NCI-H2196 (cell line): ENCODE results near the gene CYP2W1.

Experiments
- DNase-seq: peaks from one replicate; lab custom pipeline; 2025; ENCODE audit not compliant: unreplicated experiment; lab: John Stamatoyannopoulos, UW

CYP2W1 gene

DNA sequence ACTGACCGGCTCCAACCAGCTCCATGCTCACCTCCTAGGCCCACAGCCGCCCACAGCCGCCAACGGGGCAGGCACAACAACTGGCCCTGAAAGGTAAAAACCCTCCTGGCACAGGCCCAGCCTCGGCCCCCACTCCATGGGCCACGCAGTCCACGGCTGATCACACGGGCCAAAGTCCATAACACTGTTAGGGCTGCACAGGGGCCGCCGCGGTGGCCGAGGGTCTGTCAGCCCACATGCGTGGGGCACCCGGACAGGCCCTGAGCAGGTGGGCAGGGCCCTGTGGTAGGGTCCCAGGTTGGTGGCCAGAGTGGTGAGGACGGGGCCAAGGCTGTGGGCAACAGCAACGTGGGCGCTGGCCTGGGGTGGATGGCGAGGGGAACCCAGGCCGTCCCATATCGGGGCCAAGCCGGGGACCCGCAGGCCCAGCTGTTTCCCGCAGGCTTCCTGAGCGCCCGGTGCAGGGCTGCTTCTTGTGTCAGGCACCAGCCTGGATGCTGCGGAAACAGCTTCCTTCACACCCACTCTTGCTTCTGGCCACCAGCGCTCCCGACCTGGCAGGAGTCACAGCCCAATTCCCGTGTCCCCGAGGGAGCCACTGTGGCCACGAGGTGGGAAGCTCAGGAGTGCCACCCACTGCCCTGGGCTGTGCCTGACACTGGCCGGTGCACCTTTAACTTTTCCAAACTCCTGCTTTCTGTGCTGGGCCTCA lies 29.2 kb downstream of the CYP2W1 start:
- DNase-seq: no peak

DNA sequence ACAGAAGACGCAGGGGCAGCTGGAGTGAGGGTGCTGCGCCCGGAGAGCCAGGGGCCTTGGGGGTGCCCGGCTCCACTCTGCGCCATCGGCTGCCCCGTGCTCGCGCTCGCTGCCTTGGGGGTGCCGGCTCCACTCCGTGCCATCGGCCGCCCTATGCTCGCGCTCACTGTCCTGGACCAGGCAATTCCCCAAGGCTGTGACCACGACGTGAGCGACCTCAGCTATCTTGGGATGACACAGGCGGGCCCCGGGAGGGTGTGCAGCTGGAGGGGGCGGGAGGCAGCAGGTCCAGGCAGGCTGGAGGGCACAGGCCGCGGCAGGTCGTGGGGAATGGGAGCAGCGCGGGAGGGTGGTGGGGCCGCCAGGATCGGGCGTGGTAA lies 29.7 kb downstream of the CYP2W1 start:
- no peak for DNase-seq

DNA sequence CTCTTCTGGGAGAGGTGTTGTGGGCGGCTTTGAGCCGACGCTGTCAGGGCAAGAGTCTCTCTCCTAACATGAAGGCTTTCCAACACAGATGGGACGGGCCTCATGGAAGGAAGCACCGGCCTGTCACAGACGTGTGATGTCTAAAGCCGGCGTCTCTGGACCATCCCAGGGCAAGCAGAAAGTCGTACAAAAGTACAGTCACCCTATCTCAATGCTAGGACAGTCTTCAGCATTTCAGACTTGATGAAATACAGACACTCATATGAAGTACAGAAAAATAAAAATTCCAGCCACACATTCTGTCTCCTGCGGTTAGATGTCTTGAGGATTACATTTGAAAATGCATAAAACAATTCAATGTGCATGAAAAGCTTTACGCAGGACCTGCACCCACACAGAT lies 30.6 kb downstream of the CYP2W1 start:
- no peak for DNase-seq

DNA sequence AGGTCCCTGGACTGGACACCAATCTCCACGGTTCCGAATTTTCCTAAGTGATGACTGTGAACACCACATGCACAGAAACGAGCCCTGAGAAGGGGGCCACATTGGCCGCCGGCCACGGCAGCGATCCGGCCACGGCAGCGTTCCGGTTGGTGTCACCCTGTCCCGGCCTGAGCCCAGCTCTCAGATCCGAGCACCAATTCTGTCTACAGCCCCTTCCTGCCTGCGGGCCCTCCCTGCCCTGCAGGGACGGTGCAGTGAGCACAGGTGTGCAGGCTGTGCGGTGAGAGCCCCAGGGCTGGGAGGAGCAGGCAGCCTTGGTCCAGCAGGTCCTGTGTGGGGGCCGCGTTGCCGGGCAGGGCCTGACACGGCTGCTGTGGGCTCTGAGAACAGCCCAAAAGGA lies 31.7 kb downstream of the CYP2W1 start:
- DNase-seq: no peak

DNA sequence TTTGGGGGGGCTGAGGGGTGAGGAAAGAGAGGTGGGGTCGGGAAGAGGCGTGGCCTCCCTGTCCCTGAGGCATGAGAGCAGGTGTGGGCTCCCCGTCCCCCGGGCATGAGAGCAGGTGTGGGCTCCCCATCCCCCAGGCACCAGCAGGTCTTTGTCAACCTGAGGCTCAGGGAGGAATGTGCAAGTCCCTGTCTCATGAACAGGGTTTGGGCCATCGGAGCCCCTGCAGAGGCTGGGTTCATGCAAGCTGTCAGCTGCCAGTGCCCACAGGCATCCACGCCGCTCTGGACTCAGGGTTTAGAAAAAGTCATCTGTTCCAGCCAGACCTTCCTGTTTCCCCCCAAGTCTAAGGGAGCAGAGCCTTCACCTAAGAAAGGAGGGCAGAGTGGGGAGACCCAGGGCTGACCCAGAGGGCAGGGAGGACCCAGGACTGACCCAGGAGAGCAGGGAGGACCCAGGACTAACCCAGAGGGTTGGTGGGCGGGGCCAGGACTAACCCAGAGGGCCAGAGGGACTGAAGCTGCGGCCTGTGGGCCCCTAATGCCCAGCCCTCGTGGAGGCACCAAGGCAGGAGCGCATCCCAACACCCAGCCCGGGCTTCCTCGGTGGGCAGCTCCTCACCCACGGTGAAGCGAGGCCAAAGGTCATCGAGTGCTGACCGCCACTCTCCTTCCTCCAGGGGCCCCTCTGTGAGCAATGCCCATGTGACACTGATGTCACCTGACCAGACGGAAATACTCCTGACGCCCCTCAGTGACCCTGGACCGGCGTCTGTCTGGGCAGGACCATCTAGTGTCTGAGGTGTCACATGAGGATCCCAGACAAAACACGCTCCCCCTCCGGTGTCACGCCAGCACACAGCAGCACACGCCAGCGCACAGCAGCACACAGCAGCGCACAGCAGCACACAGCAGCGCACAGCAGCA lies 32.5 kb downstream of the CYP2W1 start:
- no peak for DNase-seq

DNA sequence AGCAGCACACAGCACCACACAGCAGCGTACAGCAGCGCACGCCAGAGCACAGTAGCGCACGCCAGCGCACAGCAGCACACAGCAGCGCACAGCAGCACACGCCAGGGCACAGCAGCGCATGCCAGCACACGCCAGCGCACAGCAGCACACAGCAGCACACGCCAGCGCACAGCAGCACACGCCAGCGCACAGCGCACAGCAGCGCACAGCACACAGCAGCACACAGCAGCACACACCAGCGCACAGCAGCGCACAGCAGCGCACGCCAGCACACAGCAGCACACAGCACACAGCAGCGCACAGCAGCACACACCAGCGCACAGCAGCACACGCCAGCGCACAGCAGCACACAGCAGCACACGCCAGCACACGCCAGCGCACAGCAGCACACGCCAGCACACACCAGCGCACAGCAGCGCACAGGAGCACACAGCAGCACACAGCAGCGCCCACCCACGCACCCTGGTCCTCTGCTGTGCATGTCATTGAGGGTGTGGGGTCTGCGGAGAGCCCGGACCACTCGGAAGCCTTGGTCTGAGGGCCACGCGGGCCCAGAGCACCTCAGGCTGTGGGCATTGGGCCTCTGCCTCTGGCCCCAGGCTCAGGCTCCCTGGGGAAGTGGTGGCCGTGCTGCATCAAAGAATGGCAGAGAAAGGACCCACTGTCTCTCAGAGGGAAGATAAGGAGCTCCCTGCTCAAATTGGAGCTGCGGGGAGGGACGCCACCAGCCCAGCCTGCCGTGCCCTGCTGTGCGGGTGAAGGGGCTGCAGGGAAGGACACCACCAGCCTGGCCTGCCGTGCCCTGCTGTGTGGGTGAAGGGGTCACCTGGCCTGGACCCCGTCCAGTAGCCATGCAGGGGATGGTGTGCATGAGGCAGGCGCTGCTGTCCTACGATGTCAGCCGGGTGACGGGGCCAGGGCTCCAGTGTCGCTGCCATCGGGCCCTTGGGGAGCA lies 33.9 kb downstream of the CYP2W1 start:
- DNase-seq: no peak

DNA sequence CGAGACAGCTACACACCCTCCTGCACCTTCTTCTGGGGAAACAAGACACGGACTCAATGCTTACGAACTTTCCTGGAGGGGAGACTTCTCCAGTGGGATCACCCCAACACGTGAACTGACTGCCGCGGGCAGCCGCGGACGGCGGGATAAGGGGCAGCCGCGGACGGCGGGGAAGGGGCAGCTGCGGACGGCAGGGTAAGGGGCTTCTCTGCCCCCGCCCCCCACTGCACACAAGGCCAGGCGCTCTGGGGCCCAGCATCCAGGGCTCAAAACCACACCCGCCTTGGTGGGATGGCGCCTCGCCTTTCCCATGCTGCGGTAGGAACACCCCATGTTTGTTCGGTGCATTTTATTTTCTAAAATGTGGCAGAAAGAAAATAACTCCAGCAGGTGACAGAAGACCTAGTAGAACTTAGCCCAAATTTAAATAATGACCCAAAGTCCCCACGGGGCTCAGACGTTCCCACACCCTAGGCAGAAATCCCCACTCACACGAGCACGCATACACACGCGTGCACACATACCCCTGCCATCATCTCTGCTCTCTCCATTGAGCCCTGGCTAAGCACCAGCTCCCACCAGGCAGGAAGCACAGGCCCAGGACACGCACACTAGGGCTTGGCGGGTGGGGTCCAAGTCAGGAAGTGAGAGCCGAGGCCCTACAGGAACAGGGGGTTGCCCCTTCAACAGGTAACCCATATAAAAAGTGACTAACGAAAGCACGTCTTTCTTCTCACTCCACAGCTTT lies 34.8 kb downstream of the CYP2W1 start:
- no peak for DNase-seq

DNA sequence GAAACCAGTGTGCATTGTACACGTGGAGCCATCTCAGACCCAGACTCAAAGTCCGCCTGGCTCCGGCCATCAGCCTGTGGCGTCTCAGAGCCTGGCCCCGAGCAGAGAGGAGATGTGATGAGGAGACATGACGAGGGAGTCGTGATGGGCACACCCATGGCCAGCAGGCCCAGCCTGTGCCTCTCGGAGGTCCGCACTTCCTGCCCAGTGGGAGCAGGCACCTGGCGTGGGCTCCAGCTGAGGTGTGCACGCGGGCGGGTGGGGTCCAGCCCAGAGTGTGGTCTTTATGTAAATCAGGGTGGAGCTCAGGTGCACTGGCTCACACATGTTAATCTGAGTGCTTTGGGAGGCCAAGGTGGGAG lies 35.3 kb downstream of the CYP2W1 start:
- DNase-seq: no peak

DNA sequence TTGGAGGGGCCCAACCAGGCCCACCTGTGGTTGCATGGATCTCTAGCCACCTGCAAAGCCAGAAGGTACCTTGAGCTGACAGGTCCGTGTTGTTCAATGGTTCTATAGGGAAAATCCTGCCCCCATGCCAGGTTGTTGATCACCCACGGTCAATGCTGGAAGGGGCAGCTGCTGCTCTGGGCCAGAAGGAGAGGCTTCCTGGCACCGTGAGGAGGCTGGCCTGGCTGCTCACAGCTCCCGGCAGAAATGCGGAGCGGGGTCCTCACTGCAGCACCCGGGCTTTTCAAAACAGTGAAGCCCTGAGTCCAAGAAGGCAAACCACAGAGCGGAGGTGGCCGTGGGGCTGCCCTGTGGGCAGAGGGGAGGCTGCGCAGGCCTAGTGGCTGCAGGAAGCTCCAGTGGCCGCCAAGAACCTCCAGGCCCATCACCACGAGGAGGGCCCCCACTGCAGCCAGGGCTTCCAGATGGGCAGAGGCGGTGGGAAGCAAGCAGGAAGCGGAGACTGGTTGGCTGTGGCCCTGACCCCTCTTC lies 36.3 kb downstream of the CYP2W1 start:
- no peak for DNase-seq

DNA sequence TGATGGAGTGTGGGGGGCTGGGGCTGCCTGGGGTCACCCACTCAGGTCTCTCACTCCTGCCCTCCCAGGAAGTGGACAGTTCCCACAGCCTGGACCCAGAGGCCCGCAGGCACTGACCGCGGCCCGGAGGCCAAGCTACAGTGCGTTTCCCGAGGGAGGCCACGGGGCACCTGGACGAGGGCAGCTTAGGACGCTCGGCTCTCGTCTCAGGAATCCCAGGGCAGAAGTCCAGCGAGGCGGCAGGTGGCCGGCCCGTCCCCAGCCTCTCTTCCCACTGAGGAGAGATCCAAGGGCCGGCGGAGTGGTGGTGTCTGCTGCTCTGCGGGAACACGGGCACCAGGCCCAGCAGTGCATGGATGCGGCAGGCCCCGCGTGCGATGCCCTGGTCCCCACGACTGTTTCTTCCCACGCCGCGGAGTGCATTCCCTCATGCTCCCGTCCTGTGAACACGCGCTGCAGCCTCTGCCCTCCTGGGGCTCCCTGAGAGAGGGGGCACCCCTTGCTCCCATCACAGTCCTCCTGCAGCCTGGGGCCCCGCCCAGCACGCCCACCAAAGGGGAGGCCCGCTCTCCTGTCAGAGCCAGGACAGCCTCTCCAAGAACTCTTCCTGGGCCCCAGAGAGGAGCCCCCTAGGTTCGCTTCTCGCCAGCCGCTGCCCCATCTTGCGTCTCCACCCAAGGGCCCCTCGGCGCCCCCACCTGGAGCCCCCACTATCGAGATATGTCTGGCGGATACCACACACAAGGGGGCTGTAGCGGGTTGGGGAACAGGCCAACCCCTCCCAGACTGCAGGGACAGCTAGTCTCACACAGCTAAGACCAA lies 37.0 kb downstream of the CYP2W1 start:
- DNase-seq: no peak

DNA sequence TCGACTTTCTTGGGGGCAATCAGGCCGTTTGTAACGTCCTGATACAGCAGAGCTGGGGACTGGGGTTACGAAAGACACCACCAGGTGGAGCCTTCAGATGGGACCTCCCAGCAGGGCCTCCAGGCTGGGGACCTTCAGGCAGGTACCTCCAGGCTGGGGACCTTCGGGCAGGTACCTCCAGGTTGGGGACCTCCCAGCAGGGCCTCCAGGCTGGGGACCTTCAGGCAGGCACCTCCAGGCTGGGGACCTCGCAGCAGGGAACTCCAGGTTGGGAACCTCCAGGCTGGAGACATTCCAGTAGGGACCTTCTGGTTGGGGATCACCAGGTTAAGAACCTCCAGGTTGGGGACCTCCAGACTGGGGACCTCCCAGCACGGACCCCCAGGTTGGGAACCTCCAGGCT lies 37.9 kb downstream of the CYP2W1 start:
- DNase-seq: no peak

DNA sequence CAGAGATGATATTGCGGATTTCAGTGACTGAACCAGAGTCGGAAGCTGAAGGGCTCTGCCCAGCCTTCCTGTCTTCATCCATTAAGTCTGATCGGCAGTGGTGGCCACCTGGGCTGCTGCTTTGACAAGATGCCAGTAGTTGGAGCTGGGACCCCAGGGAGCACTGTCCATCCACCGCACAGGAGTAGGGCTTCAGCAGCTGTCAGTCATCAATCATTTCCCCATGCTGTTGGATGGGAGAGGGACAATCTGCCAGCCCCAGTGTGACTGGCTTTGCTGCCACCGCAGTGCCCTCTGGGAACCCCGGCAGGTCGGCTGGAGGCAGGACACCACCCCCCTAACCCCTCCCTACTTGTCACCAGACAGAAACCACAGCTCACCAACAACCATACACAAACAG lies 38.4 kb downstream of the CYP2W1 start:
- DNase-seq: no peak

DNA sequence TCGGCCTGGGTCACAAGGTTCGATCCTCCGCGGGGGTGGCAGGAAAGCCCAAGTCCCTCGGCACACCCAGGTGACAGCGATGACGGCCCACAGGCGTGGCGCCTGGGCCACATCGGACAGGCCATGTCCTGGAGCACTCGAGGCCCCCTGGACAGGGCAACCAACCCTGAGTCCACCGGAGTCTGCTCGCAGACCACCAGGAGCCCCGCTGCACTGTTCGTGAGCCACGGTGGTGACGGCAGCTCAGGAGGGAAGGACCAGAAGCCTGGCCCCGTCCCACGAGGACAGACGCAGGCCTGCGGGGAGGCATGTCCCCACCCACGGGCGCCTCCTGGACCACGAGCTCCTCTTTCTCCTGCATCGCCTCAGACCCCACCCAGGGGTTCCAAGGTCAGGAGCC lies 39.0 kb downstream of the CYP2W1 start:
- DNase-seq: no peak

DNA sequence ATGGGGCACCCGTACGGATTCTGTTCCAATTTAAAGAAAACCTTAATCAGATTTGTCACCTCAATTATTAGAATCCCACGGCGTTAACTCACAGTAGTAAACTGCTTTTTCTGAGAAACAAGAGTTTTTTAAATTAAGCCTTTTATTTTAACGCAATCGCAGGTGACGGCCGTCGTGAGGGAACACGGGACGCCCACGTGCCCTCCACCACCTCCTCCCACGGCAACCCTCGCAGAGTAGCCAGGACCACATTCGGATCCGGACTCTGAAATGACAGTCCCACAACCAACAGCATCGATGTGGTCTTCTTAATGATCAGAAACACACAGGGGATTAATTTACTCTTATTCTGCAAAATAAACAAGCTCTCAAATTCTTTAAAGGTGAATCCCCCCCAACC lies 39.4 kb downstream of the CYP2W1 start:
- DNase-seq: no peak

DNA sequence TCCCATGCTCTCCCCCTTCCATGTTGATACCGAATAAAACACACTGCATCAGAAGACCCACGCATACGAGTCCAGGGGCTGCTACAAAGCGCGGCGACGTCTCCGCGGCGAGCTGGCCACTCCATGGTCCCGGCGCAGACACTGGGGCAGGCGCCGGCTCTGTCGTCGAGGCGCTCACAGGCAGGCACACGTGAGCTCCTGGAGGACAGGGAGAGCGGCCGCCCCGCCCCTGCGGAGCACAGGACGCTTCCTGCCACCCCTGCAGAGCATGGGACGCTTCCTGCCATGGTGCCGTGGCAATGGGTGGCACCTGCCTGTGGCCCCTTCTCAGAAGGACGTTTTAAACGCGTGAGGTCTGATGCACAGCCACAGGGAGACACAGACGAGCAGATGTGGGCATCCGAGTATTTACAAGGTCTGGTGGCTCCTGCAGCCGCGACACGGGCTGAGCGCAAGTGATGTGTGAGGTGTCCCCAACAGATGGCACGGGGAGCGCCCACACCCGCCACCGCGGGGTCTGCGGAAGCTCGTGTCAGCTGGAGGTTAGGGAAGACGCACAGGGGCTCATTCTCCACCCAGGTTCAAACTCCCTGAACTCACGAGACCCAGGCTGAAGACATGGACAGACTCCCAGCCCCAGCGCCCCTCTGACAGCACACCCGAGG lies 40.0 kb downstream of the CYP2W1 start:
- no peak for DNase-seq

DNA sequence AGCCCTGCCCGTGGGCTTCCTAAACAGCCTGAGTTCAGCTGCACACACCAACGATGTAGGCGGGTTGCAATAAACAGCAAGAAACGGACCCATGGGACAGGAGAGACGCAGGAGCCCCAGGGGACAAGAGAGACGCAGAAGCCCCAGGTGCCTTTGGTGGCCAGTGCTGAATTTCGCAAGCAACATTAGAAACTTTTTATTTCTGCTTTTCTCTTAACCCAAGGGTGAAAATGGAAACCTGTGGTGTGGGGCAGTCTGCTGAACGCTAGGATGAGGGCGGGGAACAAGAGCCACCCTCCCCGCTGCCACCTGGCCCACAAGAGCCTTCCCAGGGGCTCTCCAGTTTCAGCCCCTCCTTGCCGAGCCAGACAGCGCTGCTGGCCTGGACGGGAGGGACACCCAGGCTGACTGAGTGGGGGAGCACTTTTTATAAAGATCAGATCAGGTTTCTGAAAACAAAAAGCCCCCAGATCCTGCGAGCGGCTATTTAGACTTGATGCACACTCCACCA lies 41.4 kb downstream of the CYP2W1 start:
- DNase-seq: no peak

DNA sequence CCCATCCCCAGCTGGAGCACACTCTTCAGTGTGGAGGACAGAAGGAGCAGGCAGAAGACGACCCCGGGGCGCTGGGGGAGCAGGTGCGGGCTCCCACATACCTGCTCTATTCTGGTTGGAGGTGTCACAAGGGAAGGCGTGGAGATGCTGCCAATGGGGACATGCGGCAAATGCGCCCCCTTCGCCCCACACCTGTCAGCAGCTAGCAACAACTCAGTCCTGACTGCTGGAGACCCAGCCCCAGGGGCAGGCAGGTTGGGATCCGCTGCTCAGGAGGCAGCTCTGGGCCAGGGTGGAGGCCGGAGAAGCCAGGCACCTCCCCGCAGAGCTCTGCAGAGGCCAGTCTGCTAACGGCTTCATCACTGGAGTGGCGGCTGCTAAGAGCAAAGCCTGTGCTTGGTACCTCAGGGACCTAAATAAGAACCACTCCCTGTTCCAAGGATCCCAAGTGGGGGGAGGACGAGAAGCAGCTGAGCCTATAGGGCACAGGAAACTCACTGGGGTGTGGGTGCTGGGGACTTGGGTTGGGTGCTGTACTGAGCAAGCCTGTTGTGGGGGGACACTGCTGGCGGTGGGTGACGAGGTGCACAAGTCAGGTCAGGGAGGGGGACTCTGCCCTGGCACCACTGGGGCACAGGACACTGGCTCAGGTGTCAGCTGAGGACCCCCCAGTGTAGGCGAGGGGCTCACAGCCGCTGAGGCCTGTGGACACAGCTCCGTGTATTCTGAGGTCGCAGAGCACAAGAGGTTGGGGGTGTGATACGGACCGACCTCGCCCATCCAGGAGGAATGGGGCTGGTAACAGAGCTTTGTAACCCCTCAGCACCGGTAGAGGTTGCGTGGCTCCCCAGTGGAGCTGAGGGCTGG lies 42.1 kb downstream of the CYP2W1 start:
- no peak for DNase-seq
